LHCN-M2 (cell line): ENCODE data around the gene CCBE1. TPM values are rescaled to one million over a fixed set of nuclear protein-coding genes. Genes with fewer than 3 reads are reported as not detected.

Experiments
- DNase-seq: peaks from one replicate; pipeline ENCODE4 v3.0.0-alpha.2; 2012; ENCODE audit warnings: low read depth
- total RNA-seq: library from RNA; depleted of rRNA; stranded (reverse); fragments of >200 nt; gene quantifications from 2 replicates; pipeline ENCODE4 v1.2.3, GENCODE V29; 2014

CCBE1 gene
- total RNA-seq, 1 experiment from 2014 or later = 54.9 TPM

DNA sequence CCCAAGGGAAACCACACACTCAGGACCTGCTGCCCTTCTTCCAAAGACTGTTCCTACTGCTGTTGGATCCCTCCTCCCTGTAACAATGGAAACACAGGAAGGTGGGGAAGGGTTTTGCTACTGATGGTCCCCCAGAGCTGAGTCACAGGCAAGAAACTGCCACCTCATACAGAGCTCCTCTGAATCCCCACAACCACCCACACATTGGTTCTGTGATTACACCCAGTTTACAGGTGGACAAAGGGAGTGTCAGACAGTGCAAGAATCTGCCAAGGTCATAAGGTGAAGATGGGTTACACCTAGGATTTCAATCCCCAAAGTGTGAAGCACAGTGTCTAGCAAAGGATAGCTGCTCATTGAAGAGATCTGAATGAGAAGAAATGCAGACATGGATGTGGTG is 196.5 kb downstream of the CCBE1 start:
- DNase-seq = no peak

DNA sequence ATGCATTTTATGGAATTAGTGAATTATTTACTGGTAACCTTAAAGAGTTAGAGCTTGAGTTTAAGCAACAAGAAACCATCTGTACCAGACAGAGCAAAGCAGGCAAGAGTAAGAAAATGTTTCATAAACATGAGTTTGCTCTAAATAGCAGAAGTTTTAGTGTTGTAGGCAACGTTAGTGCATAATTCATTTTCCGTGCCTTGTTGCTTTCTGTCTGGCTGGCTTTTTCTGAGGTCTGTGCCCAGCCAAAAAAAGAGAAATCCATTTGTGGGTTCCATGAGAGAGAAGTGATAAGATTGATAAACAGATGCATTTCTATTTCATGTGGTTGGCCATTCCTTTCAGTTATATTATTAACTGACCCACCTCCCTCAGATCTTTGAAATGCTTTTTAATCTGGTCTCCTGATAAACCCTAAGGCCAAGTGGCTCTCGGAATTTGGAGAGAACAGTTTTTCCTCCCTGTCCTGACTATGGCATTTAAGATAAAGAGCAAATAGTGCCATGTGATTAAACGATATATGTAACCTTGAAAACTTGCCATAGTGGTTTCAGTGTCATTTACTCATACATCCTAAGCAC is 198.6 kb downstream of the CCBE1 start:
- DNase-seq = no peak

DNA sequence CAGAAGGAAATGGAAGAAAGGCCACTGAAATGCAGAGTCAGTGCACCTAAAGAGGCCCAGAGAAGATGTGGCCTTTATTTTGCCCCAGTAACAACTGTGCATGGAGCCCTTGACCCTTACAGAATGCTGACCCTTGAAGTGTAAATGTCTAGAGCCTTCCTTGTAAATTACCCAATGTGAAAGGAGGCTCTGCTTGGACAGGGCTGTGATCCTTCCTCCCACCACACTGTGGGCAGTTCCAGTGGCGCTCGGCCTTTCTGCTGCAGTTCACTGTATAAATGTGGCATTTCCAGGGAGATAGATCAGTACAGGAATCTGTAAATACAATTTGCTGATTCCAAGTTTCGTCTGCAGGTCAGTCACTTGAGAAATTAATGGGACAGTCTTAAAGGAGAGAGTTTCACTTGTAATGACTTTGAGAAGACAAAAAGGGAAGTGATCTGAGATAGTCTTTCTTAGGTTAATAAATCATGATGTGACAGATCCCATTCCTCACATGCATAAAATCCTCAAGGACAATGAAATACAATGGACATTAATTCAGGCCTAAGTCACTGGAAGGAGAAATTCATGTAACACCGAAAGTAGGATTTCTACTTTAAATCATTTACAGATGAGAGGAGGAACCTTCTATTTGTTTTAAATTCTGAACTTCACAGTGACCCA is 204.3 kb downstream of the CCBE1 start:
- DNase-seq = no peak

DNA sequence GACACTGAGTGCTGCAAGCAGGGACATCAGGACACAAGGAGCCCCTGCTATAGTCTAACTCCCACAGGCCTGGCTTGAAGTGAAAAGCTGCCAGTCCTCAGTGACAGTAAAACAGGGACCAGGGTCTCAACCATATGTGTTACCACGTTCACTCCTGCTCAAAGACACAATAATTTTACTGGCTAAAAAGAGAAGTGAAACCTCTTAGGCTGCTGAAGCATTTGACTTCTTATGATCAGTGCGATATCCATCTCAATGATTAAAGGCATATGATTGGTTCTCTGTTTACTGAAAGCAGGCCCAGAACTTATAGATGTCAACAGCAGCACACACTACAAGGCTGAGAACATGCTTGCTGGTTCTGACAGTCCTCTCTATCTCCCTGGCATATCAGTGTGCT is 208.3 kb downstream of the CCBE1 start:
- DNase-seq = no peak

DNA sequence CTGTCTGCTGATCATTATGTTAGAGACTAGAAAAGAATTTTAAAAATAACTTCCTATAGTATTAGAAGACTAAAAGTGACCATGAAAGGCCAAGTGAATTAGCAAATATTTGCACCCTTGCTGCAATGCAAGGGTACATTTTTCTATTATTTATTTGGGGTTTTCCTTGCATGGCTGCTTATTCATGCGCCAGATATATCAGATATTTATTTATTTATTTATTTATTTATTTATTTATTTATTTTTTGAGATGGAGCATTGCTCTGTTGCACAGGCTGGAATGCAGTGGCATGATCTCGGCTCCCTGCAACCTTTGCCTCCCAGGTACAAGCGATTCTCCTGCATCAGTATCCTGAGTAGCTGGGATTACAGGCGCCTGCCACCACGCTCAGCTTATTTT is 211.8 kb downstream of the CCBE1 start:
- no peak for DNase-seq

DNA sequence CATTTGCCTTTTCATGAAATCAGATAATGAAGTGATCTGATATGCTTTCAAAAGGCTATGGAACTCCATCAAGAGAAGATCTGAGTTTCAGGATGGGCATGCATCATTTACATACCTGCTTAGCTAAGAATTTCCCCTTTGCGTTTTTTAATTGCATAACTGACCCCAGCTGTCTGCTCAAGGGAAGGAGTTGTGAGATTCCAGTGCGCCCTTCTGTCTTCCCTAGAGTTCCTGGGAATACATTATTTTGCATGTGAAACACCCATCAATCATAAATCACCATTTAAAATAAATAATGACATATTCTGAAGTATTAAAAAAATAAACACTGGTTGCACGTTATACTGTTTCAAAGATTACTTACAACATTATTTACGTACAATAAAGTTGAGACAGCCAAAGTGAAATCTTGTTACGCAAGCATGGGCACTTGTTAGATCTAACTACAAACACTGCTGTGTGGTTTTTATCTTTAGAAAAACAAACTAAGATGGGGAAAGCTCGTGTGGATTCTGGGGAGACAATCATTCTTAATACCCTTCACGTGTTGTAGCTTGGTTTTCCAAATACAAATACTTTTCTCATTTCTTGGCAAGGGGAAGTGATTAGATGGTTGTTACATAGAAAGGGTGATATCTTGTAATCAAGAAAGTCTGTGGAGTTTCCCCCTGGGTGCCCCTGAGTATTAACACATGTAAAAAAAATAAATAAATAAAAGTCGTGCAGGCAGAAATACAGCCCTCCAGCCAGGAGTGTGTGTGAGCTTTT is 212.5 kb downstream of the CCBE1 start:
- DNase-seq = no peak

DNA sequence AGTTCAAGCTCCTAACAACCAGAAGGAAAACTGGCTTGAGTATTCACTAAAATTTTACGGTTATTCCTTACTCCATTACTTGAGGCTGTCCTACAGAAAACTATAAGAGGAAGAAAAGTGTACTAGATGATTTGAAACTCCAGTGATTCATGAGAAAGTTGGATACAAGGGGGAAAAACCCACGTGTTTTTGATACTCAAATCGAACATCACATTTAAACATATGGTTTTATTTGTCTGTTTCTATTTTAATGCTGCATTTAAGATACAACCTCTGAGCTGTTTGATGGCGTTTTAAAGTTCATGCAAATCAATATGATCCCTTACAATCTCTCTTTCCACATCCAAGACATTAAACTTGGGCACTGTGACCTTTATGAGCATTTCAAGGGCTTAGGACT is 213.1 kb downstream of the CCBE1 start:
- DNase-seq = no peak

DNA sequence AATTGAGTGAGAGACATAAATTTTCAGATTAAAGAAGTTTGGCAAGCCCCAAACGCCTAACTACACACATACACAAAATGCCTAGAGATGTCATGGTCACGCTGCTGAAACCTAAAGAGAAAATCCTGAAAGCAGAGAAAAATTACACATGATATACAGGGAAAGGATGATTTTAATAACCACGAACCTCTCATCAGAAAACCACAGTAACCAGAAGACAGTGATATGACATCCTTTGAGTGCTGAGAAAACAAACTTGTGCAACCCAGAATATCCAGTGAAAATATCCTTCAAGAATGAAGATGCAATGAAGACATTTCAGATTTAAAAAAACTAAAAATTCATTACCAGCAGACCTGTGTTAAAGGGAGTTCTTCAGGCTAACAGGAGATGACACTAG is 215.8 kb downstream of the CCBE1 start:
- DNase-seq = peak; percentile 58

DNA sequence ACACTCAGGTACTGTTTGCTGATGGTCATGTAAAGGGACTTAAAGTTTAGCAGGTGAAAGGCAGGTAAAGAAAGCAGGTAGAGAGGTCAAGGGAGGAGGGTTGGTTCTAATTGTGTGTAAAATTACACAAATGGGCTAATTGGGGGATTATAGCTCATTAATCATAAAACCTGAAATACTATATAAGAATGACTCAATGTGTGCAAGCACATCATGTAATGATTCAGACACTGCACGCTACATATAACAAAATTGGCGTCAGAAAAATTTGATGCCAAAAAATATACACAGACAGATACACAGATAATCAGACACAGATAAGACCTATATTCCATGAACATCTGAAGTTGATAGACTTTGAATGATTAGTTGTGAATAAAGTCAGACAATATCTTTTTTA is 217.4 kb downstream of the CCBE1 start:
- no peak for DNase-seq

DNA sequence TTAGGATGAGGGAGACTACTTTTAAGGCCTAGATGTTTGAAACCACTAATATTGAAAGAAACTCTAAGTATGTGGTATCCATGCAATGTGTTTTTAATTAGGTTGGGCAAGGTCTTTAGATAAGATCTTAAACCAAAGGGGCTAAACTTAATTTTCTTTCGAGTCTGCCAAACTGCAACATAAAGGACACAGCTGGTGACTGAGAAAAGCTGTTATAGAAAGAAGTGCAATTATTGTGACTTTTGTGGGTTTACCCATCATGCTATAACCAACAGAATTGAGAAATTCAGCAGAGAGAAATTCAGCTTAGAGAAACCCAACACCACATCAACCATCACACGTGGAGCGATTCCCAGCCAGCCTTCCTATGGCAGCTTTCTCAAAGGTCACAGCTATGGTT is 218.6 kb downstream of the CCBE1 start:
- DNase-seq = no peak

DNA sequence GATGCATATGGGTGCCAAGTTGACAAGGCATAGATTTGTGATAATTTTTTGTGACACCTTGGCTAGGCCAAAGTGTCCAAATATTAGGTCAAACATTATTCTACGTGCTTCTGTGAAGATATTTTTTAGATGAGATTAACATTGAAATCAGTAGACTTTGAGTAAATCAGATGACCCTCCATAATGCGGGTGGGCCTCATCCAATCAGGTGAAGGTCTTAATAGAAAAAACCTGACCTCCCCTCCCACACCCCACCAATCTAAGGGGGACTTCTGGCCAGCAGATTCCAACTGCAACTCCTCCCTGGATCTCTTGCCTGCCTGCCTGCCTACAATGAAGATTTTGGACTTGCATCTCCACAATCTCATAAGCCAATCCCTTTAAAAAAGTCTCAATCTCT is 219.4 kb downstream of the CCBE1 start:
- DNase-seq = no peak

DNA sequence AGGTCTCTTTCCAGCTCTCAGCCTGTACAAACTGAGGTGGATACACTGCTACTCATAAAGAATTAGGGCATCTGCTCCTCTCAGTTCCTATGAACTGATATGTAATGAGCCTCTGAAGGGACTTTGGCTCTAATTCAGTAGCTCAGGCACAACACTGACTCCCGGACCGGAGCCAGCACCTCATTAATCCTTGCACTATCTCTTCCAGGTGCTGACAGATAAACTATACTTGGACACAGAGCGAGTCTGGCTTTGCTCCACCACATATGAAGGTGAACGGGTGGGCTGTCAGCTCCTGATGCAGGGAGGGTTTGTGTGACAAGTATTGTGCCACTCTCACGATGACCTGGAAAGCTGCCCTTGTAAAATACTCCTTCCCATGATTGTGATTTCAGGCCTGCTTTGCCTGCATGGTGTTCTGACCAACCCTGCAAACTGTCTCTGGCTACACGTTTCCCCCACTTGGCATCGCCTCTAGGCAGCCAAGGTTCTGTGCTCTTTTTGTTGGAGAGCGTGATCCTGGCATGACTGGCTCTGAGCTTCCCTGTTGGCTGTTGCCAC is 226.6 kb downstream of the CCBE1 start:
- DNase-seq = no peak

DNA sequence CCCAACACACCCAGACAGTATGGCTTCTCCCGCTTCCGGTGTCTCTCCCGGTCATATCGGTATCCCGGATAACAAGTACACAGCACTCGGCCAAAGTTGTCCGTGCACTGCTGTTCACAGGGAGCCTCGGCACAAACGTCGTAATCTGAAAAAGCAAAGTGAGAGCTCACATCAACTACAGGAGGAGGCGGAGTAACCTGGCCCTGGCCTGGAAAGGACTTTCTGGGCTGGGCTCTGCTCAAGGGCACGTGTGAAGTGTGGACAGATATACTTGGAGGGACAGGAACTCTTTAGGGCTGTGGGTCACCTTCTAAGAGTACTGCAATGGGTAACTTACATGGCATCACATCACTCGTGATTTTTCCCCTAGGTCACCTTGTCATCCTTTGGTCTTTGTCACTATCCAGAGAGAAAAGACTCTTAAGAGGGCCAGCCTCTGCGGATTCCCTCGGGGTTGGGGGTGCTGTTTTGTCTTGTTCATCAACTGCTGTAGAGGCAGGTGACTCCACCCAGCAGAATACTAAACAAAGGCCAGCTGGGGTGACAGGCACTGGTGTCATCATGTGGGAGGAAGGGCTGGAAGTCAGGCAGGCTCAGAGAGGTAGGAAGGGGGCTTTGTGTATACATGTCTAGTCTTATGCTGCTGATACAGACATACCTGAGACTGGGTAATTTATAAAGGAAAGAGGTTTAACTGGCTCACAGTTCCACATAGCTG is 227.6 kb downstream of the CCBE1 start:
- no peak for DNase-seq

DNA sequence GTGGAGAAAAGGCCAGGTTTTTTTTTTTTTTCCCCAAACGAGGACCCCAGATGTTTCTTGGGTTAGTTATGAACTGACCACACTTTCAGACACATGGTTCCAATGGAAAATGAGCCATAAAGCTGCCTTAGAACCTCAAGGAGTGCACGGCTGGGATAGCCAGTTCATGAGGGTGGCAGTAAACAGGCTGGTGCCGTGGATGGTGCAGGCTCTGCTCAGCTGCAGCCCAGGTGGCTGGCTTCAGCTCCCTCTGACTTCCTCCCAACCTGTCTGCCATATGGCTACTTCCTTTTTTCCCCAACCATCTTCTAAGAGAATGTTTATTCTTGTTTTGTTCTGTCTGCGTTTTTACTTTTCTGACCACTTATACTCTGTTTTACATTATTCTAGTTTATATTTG is 228.4 kb downstream of the CCBE1 start:
- no peak for DNase-seq

DNA sequence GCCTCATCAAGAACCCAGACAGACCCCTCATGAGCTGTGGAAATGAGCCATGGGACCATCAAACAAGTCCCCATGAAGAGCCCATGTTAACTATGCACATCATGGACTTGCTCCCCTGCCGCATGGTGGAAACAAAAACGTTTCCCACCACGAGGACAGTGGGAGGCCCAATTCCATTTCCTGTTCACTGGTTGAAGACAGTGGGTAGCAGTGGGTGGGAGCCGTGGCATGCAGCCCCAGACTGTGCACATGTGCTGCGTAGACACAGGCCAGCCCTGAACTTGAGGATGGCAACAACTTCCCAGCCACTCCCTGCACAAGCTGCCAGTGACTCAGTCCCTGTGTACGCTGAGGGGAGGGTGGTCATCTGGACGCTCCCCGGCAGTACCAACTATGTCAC is 229.7 kb downstream of the CCBE1 start:
- no peak for DNase-seq

DNA sequence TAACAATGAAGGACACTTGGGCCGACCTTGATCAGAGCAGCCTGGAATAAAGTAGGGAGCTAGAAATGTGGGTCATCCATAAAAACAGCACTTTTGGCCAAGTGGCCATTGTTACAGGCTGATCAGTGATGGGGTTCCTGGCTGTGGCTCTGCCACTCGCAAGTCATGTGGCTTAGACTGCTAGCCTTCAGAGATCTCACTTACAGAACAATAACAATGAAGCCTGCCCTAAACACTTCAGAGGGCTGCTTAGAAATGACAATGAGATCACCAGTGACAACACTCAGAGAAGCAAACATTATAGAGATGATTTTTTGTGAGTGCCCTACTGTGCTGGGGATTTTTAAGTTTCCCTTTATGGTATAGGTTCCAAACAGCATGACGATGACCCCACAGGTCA is 230.2 kb downstream of the CCBE1 start:
- no peak for DNase-seq

DNA sequence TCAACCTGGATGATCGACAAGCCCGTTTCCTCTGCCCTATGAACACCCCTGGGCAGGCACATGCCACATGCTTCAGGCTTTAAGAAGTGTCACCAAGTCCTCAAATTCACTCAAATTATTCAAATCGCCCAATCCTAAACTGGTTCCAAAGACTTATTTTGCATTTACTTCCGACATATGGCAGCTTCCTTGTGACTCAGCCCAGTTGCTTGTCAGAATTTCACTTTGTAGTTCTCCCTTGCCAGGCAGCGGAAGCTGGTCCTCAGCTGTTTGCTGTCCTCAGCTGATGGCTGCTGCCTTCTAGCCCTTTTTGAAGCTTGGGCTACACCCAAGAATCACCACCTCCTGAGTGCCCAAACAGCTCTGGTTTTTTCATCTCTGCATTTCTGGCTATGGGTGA is 232.7 kb downstream of the CCBE1 start:
- DNase-seq = peak; percentile 45

DNA sequence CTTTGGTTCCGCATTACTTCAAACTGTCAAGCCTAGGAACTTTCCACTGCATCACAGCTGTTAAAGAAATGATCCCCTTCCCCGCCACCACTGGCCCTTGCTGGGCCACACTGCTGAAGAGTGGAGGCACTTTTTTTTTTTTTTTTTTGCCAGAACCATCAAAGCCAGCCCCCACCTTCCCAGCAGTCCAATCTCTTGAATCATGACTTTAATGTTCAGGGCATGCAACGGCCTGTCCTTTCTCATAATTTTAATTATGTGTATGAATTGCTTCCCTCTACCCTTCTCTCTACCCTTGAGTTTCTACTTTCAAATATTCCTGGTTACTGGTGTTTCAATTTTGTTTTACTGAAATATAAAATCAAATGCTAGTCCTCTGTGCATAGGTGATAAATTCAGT is 236.1 kb downstream of the CCBE1 start:
- DNase-seq = peak; percentile 9

DNA sequence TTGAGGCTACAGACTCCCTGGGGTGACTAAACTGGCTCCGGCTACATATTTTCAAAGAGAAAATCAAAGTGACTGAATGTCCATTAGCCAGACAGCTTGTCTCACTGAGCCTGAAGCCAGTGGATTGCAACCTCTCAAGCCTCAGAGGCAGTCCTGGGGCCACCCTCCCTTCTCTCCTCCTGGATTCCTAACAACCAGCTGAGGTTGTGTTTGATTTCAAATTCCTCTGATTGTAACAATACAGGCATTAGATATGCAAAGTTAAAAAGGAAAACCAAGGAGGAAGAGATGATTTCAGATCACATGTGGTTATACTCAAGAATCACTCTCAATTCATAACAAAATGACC is 237.2 kb downstream of the CCBE1 start:
- no peak for DNase-seq

DNA sequence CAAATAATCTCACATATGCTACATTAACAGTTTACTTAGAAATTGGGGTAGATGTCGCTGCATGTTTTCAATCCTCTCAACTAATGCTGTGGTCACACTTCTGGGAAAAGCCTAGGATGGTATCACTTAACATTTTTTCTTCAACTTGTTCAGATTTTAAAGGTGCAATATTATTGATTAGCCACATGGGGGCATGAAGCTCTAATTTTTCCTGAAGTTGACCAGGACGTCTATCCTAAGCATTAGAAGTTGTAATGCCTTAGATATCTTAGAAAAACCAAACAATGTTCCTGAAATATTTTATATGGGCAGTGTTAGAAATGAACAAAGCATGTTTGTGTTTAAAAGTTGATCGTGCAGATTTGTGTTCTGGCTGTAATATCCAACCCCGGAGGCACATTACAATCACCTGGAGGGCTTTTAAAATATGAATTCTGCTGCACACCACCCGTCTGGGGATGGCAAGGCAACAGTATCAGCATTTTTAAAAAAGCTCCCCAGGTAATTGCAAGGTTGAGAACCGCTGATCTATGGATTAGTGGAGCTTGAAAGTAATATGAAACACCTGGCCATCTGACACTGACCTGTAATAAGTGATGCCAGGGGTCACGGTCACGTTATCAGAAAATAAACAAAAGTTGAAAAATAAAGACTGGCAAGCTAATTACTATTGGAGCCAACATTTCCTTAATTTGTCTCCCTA is 237.7 kb downstream of the CCBE1 start:
- DNase-seq = peak; percentile 60

DNA sequence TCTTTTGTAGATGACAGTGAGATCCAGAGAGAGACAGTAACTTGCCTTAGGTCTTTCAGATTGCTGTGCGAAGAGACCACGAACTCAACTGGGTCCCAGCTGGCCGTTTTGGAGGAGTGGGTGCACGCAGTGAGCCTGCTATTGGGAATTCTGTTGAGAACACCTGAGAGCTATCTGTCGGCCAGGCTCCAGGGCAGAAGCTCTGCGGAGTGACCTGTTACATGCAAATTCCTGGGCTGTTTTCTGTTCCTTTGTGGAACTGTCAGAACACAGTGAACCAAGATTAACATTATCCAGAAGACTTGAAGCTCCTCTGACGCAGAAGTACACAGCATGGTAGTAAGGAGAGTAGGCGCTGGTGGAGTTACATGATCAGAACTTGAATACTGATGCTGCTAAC is 238.6 kb downstream of the CCBE1 start:
- no peak for DNase-seq

DNA sequence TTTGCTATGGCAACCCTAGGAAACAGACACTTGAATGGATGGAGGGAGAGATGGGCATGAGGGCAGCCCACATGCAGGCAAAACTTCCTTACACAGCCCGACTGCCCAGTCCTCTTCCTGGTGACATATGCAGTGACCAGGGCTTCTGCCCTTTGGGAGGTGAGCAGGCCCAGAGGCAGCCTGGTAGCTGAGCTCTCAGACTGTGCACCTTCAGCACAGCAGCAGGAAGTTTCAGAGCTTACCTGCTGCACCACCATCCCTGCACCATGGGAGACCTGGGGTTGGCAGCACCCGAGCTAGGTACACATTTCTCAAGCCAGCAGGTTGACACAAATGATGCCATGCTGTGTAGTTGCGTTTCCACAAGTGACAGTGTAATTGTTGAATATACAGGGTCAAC is 240.6 kb downstream of the CCBE1 start:
- no peak for DNase-seq
